Left cardiac atrium (tissue), 4 donors: ENCODE results near the gene FAM177B. TPM values are rescaled to one million over a fixed set of nuclear protein-coding genes. Genes with fewer than 3 reads are reported as not detected.

Experiments used
- ATAC-seq, 2 donors: fragments of 200-7000 bp; cut with Tn5 transposase; one replicate each; pipeline ENCODE4 v1.9.1; 2020; ENCODE audit warnings: mild to moderate bottlenecking in 2 of 2, moderate library complexity in 2 of 2
- DNase-seq: peaks from one replicate; pipeline ENCODE4 v3.0.0-alpha.2; 2020
- intact Hi-C, 2 donors: fragments of 100-400 bp; cut with DNase I; formaldehyde crosslinking; loops; one replicate each; pipeline versions ENCODE4 v1.14.1 to v1.15.1; 2022 to 2023
- long read RNA-seq: library from polyadenylated mRNA; unstranded; transcript quantifications from one replicate; pipeline ENCODE4 v2.0.0, GENCODE V29; 2021
- total RNA-seq, 2 donors: library from RNA; stranded (reverse); fragmentation: NEBNext Ultra II Directional; extraction: Animal tissue kit (Norgen Biotek cat#: 25700); gene quantifications; one replicate each; pipeline ENCODE4 v1.2.1, GENCODE V29; 2021
- donor health status: DM: no; HTN: yes; CAD: no.
- donor health status: DM: no; HTN: yes; CAD: no; lungs with severe emphysema.
- donor health status: DM: yes; HTN: yes; CAD: no.
- donor health status: Dilated cardiomyopathy.

The FAM177B gene
- total RNA-seq = not detected
- long read RNA-seq = 0 reads

GRCh38 chr1:222736972-222737371 is at the start of gene FAM177B:
Gene FAM177B, plus strand, starts transcription at chr1:222737202. Its CDS starts 9,344 bp downstream, at chr1:222746546.
- no peak for DNase-seq
- intact Hi-C loops = loop anchor here in 1 of 2 donors (5.0 kb wide), 1 partner anchor 350 kb away; no protein-coding TSS in a partner anchor
- no peak for ATAC-seq

DNA sequence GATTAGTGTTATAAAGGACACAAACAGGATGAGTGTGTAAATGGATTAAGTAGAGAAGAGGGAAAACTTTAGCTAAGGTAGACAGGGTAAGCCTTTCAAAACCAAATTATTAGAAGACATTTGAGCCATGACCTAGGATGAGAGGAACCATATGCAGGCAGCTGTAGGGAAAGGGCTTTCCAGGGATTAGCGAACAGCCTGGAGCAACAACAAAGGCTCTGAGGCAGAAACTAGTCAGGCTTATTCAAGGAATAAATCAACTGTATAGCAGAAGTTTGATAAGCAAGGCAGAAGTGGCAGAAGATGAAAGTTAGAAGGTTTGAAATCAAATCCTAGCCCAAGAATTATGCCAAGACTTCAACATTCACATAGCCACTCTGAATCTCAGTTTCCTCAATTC is 46.0 kb upstream of the FAM177B start:
- no peak for ATAC-seq
- no peak for DNase-seq
- intact Hi-C loops = no loop called here

GRCh38 chr1:222694927-222695326 is 42.1 kb upstream of the FAM177B start:
- intact Hi-C loops = no loop called here
- ATAC-seq = no peak

GRCh38 chr1:222696741-222697140 is 40.3 kb upstream of the FAM177B start:
- DNase-seq (no peak), ATAC-seq (no peak)
- intact Hi-C loops = no loop called here

More at GRCh38 chr1:222694927-222695326, 42.1 kb upstream of the FAM177B start:
- no peak for DNase-seq

GRCh38 chr1:222697203-222697602 is 39.8 kb upstream of the FAM177B start:
- intact Hi-C loops = no loop called here
- DNase-seq (no peak), ATAC-seq (no peak)

DNA sequence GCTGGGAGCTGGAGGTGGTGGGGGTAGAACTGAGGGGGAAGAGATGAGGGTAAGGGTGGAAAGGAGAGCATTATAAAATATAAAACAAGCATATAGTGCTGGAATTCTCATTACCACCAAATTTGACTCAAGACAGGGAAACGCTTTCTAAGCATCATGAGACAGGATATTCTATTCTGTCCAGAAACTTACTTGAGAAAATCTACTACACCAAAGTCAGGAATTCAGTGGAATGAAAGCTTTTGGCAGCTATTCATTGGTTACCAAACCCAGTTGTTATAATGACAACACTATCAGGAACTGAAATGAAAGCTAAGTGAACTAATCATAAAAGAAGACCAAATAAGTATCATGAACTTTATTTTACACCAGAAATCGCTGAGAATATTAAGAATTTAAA is 39.2 kb upstream of the FAM177B start:
- intact Hi-C loops = no loop called here
- no peak for DNase-seq
- ATAC-seq = peak; percentile 30 to 34

DNA sequence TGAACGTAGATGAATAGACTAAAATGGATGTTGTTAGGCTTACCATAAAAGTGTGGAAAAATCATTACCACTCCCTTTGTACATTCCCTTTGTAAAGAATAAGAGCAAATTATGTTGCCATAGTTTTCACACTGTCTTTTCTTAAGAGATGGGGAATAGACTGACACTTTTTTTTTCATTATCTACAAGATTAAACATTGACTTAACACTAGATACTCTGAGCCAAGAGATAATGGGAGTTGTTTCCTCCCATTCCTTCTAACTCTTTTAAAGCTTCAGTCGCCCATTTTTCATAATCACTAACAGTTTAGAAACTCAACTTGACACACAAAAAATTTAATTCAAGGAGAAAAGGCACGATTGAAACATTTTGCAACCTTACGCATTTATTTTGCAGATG is 34.8 kb upstream of the FAM177B start:
- DNase-seq (no peak), ATAC-seq (peak in 1 of 2 donors; percentile 56)
- intact Hi-C loops = no loop called here

DNA sequence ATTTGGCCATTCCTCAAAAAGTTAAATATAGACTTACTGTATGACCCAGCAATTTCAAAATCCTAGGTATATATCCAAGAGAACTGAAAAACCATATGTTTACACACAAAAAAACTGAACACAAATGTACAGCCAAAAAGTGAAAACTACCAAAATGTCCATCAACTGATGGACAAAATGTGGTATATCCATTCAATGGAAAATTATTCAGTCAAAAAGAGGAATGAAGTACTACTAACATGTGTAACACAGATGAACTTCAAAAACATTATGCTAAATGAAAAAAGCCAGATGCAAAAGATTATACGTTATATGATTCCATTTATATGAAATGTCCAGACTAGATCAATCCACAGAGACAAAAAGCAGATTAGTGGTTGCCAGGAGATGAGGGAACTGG is 32.7 kb upstream of the FAM177B start:
- intact Hi-C loops = no loop called here
- ATAC-seq = no peak

DNA sequence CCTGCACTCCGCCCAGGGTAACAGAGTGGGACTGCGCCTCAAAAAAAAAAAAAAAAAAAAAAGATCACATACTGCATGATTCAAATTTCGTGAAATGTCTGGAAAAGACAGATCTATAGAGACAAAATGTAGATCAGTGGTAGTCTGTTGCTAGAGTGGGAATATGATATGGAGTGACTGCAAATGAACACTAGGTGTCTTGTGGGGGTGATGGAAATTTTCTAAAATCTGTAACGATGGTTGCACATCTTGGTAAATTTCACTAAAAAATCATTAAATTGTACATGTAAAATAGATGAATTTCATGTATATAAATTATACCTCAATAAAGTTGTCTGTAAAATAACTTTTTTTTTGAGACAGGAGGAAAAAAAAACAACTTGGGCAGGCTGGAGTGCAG is 30.2 kb upstream of the FAM177B start:
- ATAC-seq (no peak), DNase-seq (no peak)
- intact Hi-C loops = no loop called here

More for the DNA sequence above, 32.7 kb upstream of the FAM177B start:
- no peak for DNase-seq

GRCh38 chr1:222709700-222710153 is 27.3 kb upstream of the FAM177B start:
- ATAC-seq = no peak
- intact Hi-C loops = loop anchor here in 1 of 2 donors (10.0 kb wide), 1 partner anchor 245 kb away; no protein-coding TSS in a partner anchor
- DNase-seq = no peak

DNA sequence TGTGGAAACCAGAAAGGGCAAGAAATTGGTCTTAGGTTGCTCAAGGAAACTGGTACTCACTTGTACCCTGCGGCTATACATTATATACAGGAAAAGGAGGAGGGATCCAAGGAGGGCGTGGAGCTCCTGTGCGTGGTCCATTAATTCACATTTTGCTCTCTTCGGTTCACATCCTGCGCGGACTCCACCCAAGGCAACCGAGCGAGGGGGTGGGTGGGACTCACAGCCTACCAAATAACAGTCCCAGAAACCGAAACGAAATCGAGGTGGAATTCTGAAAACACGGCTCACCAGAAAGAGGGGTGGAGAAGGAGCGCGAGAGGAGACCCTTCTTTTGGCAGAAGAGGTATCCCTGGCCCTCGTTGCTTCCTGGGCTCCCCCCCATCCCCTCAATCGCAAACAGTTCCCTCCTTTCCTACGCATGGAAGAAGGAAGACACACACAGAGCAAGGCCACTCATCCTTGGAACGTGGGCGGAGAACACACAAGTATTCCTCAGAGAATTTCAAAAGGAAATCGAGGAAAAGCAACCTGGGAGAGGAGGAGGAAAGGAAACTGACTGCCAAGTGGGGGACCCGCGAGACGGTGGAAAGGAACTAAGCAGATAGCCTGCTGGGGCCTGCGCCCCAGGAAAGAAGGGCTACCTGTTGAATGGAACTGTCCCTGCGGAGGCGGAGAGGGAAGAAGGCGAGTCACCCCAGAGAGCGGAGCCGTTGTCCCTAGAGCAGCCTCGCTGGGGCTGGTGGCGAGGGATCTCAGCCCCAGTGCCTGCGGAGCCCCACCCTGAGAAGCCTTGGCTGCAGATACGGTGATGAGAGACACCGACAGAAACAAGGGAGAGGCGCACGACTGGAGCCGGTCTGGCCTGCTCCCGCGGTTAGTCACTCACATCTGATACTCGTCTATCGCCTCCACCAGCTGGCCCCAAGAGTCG is 25.4 kb upstream of the FAM177B start:
- DNase-seq (peak; percentile 68), ATAC-seq (peak; percentile 23 to 62)
- intact Hi-C loops = loop anchor here in 1 of 2 donors (10.0 kb wide), 1 partner anchor 247 kb away; no protein-coding TSS in a partner anchor

DNA sequence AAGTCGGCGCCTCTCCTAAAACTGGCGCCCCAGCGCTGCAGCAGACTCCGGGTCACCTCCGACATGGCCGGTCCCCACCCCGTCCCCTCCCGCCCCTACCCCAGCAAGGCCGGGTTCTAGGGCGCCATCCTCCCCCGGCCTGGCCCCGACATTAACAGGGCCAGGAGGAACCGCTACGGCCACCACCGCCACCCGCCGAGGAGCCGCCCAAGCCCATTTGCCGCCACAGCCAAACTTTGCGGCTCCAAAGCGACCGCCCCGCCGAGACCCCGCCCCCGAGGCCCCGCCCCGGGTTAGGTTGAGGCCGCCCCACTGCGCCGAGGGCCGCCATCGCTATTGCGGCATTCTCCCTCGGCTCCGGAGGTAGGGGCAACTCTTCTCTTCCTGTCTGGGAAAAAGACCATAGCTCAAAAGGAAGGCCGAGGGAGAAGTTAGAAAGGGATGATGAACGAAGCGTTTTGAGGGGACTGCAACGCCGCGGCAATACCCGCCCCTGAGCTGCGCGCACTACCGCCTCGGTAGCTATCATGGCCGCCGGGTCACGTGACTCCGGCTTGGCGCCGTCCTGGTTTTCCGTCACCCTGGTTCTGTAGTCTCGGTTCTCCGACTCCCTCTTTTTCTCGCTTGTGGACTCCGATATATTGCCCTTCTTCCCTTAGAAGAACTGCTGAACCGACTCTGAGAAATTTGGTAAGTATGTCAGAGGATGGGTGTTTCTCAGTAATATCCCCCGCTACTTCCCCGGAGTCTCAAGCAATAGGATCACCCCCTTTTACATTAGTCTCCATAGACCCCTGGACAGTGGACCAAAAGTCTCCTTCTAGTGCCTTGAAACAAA is 24.5 kb upstream of the FAM177B start, which contains the start of the genes AIDA and BROX:
Gene AIDA (minus strand): TSS at position 239 of the 838 bp plus-strand sequence. CDS start 174 bp downstream, at position 65.
Gene BROX (plus strand): TSS at position 312 of the 838 bp plus-strand sequence. CDS start 3,136 bp downstream, outside the sequence.
- DNase-seq = peak; percentile 96
- intact Hi-C loops = loop anchor here in 1 of 2 donors (10.0 kb wide), 1 partner anchor 248 kb away; no protein-coding TSS in a partner anchor
- ATAC-seq = peak; percentile 94 to 96

- peak; percentile 94 for DNase-seq
- ATAC-seq = peak; percentile 89 to 90
- intact Hi-C loops = loop anchor here in 1 of 2 donors (10.0 kb wide), 1 partner anchor 249 kb away; no protein-coding TSS in a partner anchor
These were observed 23.7 kb upstream of the FAM177B start for GRCh38 chr1:222713091-222713961.

DNA sequence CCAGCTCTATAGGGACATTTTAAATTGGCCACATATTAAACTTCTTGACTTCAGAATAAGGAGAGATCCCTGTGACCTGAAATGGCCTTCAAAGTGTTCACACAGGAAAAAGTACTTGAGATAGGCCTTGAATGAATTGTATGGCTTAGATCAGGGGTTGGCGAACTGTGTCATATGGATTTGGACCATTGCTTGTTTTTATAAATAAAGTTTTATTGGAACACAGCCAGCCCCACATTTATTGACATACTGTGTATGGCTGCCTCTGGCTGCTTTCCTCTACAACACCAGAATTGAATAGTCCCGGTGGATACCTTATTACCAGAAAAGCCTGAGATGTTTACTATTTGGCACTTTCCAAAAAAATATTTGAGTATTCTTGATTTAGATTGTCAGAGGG is 20.6 kb upstream of the FAM177B start:
- no peak for DNase-seq
- intact Hi-C loops = loop anchor here in 1 of 2 donors (10.0 kb wide), 1 partner anchor 252 kb away; no protein-coding TSS in a partner anchor
- ATAC-seq = no peak

DNA sequence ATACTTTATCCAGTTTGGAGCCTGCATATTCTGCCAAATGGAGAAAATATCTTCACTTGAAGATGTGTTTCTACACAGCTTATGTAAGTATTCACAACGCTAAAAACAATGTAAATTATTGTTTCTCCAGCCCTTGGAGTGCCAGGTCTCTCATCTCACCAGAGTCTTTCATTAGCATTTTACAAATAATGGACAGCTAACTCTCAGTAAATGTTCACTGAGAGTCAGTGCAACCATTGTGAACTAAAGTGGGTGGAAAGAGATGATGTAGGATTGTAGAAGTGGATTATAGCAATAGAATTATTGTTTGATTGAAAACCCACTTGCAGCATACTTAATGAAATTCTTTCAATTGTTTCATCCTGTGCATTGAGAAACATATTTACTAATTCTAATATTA is 8.3 kb upstream of the FAM177B start:
- DNase-seq (no peak), ATAC-seq (no peak)
- intact Hi-C loops = no loop called here

GRCh38 chr1:222730866-222731265 is 6.1 kb upstream of the FAM177B start:
- DNase-seq = no peak
- intact Hi-C loops = no loop called here
- no peak for ATAC-seq

- intact Hi-C loops = no loop called here
- ATAC-seq (no peak), DNase-seq (no peak)
These were observed 4.5 kb upstream of the FAM177B start for GRCh38 chr1:222732216-222733159.
